Fibroblast of skin of abdomen (primary cell): ENCODE measurements around the gene FBN3.
"Not testable (repeated sequence)": the region's sequence is repeated elsewhere in the genome, so short reads cannot be mapped to it uniquely, and the experiment has no call there.

Experiments used
- DNase-seq: peaks from one replicate; pipeline ENCODE4 v3.0.0-alpha.2; 2013

The FBN3 gene

GRCh38 chr19:8116437-8117293 is 32.7 kb downstream of the FBN3 start:
- DNase-seq, result no peak

GRCh38 chr19:8115805-8116396 is 33.5 kb downstream of the FBN3 start:
- no peak for DNase-seq

- no peak for DNase-seq
These were observed 36.4 kb downstream of the FBN3 start for GRCh38 chr19:8113017-8113416.

- DNase-seq, result no peak
These were observed 38.0 kb downstream of the FBN3 start for GRCh38 chr19:8111376-8111775.

- no peak for DNase-seq
These were observed 38.5 kb downstream of the FBN3 start for GRCh38 chr19:8110931-8111330.

- DNase-seq, result no peak
These were observed 39.3 kb downstream of the FBN3 start for GRCh38 chr19:8109890-8110662.

- no peak for DNase-seq
These were observed 39.9 kb downstream of the FBN3 start for GRCh38 chr19:8109455-8109854.

- DNase-seq, result no peak
These were observed 40.6 kb downstream of the FBN3 start for GRCh38 chr19:8108560-8109445.

GRCh38 chr19:8107301-8107903 is 42.0 kb downstream of the FBN3 start:
- no peak for DNase-seq

- no peak for DNase-seq
These were observed 43.9 kb downstream of the FBN3 start for GRCh38 chr19:8105471-8105870.

- DNase-seq, result not testable (repeated sequence)
These were observed 47.5 kb downstream of the FBN3 start for GRCh38 chr19:8101910-8102309.

- no peak for DNase-seq
These were observed 48.1 kb downstream of the FBN3 start for GRCh38 chr19:8101311-8101710.

GRCh38 chr19:8097681-8098567 is 51.5 kb downstream of the FBN3 start:
- no peak for DNase-seq

GRCh38 chr19:8097198-8097597 is 52.2 kb downstream of the FBN3 start:
- no peak for DNase-seq

- no peak for DNase-seq
These were observed 53.3 kb downstream of the FBN3 start for GRCh38 chr19:8096071-8096470.

GRCh38 chr19:8095354-8095886 is 54.0 kb downstream of the FBN3 start:
- DNase-seq, result no peak

GRCh38 chr19:8094336-8094735 is 55.1 kb downstream of the FBN3 start:
- DNase-seq, result no peak

- no peak for DNase-seq
These were observed 55.7 kb downstream of the FBN3 start for GRCh38 chr19:8093740-8094139.

GRCh38 chr19:8090950-8091349 is 58.4 kb downstream of the FBN3 start:
- DNase-seq, result no peak
